ENCODE data around the gene PGA3. TPM values are rescaled to one million over a fixed set of nuclear protein-coding genes. Genes with fewer than 3 reads are reported as not detected.
A peak's percentile ranks its signal among the peaks of the same experiment; 100 is the strongest.
"Not testable (repeated sequence)": the region's sequence is repeated elsewhere in the genome, so short reads cannot be mapped to it uniquely, and the experiment has no call there.

PGA3 gene
- total RNA-seq, 1 donor from 2014 or later: 0.31 TPM

DNA sequence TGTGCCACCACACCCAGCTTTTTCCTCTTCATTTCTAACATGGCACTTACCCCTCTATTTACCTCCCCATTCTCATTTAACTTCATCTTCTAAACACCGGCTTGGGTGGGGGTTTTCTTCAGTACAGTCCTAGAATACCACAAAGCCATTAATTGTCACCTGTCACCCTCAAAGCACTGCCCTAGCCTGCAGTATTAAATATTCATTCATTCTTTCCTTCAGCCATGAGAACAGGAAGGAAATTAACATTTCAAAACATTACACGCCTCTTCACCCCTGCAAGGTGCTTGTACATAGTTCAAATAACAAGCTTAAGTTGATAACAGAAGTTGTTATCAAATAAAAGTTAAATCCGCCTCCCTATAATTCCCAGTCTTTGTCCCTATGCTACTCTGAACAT lies 31.4 kb upstream of the PGA3 start:
- DNase-seq: no peak

DNA sequence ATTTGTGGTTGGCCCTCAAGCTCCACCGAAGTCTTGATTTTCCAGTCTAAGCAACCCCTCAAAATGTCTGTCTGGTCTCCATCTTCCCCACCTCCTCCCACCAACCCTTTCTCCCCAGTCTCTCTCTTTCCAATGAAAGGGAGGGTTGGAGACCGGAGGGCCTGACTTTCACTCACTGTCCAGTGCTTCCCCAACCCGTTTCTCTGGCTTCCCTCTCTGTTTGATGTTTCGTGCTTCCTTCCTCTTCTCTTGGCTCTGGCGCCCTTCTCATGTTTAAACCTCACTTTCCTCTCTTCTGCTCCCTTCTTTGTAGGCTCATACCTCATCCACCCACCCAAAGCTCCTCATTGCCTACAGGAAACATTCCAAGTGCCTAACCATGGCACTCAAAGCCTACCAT lies 31.0 kb upstream of the PGA3 start:
- no peak for DNase-seq

DNA sequence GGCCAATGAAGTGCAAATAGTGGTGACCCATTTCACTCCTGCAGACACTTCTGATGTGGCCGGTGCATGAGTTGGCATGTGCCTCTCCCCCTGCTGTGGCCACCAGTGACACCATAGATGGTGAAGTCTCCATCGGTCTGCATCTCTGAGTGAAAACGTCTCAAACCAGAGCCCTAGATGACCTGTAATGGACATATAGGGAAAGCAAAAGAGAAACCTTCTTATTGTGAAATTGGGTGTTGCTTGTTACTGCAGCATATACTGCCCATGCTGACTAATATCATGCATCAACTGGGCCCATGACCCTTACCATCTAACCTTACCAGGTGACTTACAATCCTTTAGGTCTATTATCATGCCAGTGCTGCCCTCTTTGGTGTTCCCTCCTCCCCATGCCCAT lies 30.4 kb upstream of the PGA3 start:
- DNase-seq: no peak

DNA sequence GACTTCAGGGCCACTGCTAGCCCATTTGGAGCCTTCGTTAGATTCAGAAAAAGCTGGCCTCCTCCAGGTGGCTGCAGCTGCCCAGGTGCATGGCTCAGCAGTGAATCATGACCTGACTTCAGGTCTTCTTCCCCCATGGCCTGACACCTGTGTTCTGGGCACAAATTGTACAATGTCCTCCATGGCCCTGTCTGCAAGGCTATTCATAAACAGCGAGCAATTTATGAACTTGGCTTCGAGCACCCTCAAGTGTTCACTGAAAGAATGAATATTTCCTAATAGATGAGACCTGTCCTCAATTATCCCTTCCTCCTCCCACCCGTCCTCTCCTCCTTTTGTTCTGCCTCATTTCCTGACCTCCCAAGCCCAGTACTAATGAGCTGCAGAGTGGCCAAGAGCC lies 29.9 kb upstream of the PGA3 start:
- no peak for DNase-seq

DNA sequence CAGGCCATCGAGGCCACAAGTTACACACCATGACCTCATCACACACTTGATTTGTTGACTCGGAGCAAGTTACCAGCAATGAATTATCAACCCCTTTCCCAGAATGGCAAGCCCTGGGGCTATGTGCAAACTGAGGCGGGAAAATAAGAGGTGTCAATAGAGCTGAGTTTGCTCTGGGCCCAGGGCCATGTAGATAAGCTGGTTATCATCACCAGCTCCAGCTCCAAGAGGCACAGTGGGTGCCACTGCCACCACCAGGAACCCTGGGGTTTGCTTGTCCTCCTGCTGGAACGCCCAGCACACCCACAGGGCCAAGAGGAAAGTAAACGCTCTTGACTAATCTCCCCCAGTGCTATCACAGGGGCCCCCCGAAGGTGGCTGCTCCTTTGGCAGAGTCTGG lies 29.0 kb upstream of the PGA3 start:
- no peak for DNase-seq

DNA sequence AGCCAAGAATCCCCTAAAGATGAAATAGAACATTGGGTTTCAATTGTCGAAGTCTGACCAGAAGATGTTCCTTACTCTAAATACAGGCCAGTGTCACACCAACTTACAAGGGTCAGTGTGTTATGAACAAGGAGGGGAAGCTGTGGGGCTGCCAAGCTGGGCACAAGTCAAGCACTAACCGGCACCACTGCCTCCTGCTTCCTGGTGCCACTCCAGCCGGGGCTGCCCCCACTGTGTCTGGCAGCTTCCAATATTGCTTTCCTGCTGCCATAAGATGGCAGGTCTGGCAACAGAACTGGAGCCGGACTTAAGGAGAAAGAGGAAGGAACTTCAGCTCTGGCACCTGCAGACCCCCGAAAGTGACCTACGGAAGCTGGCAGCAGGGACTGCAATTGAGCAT lies 28.4 kb upstream of the PGA3 start:
- no peak for DNase-seq

DNA sequence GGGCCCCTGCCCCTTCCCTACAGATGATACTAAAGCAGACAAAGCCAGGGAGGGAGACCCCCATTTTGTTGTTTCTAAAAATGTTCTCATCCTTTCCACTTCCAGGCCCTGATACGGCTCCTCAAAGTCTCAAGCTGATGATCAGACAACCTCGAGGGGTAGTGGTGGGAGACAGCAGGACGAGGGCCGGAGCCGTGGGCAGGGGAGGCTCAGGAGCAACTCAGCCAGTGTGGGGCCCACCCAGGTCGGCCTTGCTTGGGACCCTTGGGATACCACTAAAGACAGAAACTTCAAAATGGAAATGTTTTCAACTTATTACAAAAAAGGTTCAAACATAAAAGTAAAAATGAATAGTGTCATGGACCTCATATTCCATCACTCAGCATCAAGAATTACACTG lies 26.9 kb upstream of the PGA3 start:
- no peak for DNase-seq

DNA sequence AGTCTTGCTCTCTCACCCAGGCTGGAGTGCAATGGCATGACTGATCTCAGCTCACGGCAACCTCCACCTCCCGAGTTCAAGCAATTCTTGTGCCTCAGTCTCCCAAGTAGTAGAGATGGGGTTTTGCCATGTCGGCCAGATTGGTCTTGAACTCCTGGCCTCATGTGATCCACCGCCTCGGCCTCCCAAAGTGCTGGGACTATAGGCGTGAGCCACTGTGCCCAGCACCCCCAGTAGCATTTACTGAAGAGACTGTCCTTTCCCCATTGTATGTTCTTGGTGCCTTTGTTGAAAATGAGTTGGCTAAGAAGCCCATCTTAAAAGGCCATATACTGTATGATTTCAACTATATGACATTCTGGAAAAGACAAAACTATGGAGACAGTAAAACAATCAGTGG lies 23.1 kb upstream of the PGA3 start:
- not testable (repeated sequence) for DNase-seq

DNA sequence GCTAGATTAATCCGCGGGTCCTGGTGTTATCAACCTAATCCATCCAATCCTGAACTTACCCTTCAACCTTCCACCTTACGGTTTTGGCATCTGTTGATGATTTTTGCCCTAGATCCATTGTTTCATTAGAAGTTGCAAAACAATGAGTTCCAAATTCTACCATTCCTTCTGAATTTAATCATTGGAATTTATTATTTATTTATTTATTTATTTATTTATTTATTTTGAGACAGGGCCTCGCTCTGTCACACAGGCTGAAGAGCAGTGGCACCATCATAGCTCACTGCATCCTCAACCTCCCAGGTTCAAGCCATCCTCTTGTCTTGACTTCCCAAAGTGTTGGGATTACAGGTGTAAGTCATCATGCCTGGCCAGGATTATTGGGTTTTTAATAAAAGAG lies 21.8 kb upstream of the PGA3 start:
- no peak for DNase-seq

DNA sequence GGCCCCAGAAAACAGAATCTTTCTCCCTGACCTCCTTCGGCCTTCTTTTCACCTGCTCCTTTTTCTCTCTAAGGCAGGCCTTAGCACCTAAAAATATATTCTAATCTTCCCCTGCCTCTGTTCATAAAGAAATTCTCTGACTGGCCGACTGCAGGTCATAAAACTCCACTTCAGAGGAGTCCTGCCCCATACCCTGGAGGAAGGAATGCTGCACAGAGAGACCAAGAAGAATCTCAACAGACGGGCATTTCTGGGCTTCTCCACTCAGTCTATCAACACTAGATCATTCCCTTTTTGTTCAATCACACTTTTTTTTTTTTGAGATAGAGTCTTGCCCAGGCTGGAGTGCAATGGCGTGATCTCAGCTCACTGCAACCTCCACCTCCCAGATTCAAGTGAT lies 19.7 kb upstream of the PGA3 start:
- DNase-seq: no peak

DNA sequence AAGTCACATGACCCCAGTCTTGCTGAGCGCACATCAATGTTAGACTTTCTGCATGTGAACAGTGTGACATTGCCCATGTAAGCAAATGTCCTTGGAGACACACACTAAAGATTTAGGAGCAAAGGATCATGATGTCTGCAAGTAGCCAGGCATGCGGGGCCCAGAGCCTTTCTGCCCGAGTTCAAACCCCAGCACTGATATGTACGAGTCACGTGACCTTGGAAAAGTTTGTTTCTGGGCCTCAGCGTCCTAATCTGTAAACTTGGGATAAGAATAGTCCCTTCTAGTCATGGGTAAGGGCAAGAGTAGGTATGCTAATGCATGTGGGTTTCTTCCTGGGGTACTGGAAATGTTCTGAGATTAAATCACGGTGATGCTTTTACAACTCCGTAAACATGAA lies 16.8 kb upstream of the PGA3 start:
- no peak for DNase-seq

DNA sequence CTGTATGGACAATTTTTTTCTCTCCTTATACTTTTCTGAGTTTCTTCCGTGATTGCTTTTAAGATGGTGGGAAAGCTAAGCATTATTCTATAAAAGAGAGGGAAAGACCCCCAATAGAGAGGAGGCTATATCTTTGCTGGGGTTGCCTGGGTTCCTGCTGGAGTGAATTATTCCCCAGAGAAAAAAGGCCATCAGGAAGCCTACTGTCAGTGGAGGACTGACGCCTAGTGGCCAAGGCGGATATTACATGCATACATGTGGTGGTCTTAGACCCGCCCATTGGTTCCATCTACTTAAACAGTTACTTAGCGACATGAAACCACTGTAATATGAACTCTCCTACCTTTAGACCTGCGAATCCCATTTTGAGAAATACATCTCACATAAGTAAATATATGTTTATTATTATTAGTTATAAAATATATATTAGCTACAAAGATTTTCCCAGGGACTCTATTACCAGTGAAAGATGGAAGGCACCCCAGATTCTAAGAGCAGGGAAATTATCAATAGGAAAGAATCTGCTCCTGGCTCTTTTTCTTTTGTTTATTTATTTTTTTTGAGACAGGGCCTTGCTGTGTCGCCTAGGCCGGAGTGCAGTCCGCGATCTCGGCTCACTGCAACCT lies 15.7 kb upstream of the PGA3 start:
- peak; percentile 12 for DNase-seq

DNA sequence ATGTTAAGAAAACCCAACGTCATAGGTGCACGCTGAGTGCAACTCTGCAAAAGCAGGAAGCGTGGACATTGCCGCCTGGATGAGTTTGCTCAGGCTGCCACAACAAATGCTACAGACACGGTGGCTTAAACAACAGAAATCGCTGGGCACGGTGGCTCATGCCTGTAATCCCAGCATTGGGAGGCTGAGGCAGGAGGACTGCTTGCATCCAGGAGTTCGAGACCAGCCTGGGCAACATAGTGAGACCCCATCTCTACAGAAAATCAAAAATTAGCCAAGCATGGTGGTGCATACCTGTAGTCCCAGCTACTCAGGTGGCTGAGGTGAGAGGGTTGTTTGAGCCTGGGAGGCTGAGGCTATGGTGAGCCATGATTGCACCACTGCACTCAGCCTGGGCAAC lies 13.4 kb upstream of the PGA3 start:
- DNase-seq: no peak

DNA sequence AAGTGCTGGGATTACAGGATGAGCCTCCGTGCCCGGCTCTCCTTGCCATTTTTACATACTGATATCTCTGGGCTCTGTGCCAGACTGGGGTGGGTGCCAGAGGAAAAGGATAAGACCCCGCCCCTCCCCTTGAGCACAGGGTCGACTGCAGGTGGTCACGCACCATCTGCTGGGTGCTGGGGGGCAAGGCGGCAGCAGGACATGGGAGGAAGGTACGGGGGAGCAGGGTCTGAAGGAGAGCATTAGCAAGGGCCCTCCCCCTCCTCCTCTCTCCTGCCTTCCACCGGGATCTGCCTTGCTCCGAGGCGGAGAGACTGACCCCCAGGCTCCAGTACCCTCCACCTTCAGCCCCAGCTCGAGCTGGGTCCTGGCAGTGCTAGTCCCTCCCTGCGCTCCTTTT lies 9.7 kb upstream of the PGA3 start:
- no peak for DNase-seq

DNA sequence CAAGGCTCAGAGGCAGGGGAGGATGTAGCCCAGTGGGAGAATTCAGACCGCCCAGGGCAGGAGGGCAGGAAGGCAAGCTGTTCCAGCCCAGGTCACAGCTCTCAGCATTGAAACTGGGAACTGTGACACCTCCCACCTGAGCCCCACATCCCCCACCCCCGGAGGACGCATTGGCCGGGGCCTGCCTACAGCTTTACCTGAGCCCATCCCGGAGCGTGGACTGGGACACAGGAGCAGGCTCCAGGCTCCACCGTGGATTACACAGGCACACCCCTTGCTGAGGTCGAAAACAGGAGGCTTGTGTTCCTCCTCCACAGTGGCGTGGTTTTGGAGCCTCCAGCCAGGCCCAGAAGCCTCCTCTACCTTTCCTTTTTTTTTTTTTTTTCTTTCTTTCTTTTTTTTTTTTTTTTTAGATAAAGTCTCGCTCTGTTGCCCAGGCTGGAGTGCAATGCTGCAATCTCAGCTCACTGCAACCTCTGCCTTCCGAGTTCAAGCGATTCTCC lies 9.1 kb upstream of the PGA3 start:
- no peak for DNase-seq

DNA sequence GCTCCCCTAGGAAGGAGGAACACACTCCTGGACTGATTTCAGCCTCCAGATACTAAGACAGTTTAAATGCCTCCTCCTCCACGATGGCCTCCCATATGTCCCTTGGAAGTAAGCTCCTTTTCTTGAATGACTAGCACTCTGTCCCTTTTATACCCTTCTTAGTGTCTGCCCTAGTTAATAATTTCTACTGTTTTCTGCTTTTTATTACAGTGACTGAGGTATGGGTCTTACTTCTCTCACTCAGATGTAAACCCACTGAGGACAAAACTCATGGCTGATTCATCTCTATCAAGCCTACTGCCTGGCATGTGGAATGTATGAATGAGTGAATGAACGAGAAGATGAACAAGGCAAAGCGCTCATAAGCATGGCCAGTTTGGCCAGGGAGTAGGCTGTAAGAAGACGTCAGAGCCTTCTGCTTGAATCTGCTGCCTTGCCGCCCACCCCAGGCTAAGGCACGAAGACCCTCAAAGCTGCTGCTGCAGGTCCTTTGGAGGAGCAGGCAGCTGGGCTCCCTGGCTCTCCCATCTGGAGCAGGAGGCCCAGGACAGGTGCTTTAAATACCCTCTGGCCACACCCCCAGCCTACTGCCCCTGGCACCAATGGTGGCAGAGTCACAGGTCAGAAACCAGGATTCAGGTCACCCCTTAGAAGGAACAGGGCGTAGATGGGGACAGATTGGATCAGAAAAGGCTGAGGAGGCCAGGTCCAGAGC lies 8.2 kb upstream of the PGA3 start:
- DNase-seq: no peak

DNA sequence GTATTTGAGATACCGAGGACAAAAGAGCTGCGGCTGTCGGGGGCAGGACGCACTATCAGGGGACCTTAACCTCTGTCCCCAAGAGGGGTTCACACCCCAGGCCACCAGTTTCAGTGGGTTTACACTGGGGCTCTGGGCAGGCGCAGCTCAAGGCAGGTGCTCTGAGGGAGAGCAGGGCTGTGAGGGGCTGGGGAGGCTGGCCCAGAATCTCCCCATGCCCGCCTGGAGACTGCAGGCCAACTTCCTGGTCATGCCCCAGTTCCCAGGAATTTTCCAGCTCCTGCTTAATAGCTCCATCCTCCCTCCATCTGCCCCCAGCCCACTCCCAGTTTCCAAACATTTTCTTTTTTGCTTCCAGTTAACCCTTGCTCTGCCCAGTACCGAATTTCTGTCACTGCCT lies 7.6 kb upstream of the PGA3 start:
- DNase-seq: no peak

DNA sequence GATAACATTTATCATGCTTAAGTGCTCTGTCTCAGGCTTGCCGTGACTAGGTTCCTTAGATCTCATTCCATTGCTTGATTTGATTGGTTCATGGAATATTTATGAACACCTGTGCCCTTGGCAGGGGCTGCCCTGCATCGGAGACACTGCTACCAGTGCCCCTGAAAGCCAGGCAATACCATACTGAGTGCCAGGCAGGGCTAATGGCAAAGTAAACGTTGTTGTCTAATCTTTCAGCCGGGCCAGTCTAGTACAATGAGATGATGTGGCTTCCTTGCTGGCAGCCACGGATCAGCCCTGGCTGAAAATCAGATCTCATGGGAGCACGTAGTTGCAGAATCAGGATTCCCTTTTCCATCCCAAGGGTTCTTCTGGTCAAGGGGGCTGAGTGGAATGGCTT lies 5.0 kb upstream of the PGA3 start:
- no peak for DNase-seq

DNA sequence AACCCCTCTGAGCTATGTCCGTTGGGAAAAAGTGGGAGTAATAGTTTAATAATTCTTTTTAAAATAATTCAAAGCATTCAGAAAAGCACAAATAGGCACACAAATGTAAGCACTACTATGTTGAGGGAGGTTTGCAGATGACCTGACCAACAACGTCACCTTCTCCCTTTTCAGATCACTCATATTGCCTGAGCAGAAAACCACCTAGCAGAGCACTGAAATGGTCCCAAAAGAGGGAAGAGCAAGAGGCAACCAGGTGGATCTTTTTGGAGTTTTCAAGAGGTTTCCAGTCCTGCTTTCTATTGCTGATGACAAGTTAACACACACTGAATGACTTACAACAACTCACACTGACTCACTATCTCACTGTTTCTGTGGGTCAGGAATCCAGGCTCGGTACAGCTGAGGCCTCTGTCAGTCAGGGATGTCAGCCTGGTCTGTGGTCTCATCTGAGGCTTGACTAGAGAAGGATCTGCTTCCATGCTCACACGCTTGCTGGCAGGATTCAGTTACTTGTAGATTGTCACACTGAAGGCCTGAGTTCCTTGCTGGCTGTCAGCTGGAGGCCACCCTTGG lies 4.3 kb upstream of the PGA3 start:
- no peak for DNase-seq

DNA sequence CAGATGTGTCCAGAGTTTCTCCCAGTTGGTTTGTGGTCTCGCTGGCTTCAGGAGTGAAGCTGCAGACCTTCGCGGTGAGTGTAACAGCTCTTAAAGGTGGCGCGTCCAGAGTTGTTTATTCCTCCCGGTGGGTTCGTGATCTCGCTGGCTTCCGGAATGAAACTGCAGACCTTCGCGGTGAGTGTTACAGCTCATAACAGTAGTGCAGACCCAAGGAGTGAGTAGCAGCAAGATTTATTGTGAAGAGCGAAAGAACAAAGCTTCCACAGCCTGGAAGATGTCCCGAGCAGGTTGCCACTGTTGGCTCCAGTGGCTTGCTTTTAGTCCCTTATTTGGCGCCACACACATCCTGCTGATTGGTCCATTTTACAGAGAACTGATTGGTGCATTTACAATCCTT lies 1.8 kb upstream of the PGA3 start:
- DNase-seq: no peak

DNA sequence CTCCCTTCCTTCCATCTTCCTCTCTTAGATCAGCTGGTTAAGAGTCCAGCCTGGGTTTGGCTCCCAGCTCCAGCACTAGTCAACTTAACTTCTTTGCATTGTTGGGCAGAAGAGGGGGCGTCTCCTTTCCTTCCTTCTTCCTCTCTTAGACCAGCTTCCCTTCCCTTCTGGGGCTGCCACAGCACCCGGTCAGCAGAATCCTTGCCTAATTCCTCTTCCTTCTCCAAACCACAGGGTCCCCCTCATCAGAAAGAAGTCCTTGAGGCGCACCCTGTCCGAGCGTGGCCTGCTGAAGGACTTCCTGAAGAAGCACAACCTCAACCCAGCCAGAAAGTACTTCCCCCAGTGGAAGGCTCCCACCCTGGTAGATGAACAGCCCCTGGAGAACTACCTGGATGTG lies 558 bp downstream of the PGA3 start:
- DNase-seq: not testable (repeated sequence)

DNA sequence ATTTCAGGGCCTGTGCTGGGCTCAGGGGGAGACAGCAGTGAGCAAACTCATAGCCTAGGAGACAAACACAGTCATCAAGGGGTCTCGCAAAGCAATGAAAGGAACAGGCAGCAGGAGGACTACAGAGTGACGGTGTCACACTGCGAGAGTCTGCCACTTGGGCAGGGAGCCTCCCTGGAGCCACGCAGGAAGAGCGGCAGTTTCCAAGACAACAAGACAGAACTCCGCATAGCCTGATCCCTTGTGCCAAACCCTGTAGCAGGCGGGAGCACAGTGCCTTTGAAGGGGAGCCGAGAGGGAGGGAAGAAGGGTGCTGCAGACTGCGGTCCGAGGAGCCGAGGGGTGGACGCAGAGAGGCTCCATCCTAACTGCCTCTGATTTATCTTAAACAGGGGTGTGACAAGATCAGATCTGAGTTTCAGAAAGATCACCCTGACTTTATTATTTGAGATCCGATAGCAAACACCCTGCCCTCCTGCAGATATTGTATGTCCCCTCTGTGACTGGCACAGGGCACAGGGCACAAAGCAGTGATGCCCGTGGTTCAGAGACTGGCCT lies 1.3 kb downstream of the PGA3 start:
- not testable (repeated sequence) for DNase-seq

DNA sequence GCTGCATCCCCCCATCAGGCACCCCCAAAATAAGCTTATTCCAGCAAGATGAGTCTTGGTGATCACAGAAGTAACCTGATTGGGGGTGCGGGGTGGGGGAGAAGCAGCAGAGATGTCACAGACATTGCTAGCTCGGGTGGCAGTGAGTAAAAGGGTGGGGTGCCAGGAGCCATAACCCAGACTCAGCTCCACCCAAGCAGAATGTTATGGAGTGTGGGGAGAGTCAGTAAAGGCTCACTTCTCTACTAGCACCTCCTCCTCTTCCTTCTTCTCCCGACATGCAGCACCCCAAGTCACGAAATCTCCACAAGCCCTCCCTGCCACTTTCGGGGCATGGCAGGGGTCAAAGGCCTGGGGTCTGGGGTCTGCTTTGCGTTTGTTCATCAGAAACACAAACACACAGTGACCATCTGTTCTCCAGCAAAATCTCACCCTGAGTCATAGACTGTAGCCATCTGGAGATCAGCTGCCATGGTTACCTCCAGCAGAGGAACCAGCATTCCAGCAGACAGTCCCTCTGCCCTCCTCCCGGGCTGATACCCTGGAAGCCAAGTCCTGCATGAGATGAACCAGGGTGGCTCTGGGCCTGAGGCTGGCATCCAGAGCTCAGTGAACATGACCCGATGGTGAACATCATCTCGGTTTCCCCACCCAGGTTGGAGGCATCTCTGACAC lies 4.5 kb downstream of the PGA3 start:
- DNase-seq: not testable (repeated sequence)

All from occipital lobe (tissue), 2 donors.